Stimulated activated CD8-positive, alpha-beta memory T cell treated with anti-CD3 and anti-CD28 coated beads, Interleukin-12 subunit alpha, Interleukin-12 subunit beta, amount 100 ng/mL, for 24 hours (primary cell): Measurements from ENCODE around the gene CSRNP2.
"Not testable (repeated sequence)": the region's sequence is repeated elsewhere in the genome, so short reads cannot be mapped to it uniquely, and the experiment has no call there.

Experiments
- DNase-seq: peaks from one replicate; pipeline ENCODE4 v3.0.0-alpha.2; 2020; ENCODE audit errors: extremely low read depth

Gene CSRNP2

DNA sequence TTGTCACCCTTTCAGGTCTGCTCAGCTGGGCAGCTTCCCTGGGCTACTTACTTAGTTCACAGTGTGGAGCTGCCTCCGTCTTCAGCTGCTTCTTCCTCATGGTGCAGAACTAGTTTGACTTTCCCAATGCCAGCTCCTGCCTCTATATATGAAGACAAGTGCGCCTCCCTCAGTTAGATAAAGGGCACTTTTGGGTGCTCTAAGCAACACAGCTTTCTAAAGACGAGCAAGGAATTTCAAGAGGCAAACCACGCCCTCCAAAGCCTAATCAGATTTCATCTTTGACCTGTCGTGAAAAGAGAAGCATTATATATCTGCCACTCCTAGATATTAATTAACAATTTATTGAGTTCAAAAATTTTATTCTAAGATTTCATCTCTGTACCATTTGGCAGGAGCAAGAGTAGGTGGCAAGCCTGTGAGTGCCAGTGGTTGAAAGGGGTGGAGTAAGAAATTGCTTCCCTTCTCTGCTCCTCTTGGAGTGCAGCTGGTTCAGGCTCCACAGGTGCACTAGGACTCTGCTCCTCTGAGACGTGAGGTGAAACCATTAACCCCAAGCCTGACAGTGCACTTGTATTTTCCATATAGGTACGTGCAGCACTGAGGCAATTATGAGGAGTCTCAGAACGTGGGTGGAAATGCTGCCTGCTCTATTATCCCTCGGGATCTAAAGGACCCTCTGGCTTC, 55.1 kb downstream of the CSRNP2 start:
- no peak for DNase-seq

DNA sequence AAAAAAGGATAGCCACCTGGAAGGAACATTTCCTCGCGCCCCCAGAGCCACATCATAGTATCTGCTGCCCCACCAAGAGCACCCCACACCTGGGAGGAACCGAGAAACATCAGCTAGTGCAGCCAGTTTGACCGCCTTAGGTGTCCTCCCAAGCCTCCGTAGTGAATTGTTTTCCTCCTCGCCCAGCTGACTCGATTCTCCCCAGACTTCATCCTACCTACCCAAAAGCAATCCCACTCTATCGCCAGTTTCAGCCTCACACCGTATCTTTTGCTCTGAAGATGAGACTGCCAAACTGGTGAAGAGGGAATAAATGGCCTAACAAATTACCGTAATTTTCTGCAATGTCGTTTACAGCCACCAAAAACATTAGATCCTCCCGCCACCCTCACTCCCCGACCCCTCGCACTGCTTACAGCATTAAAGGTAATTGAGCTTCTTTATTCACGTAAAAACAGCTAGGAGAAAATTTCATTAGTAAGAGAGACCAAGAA, 56.0 kb downstream of the CSRNP2 start:
- DNase-seq = no peak

DNA sequence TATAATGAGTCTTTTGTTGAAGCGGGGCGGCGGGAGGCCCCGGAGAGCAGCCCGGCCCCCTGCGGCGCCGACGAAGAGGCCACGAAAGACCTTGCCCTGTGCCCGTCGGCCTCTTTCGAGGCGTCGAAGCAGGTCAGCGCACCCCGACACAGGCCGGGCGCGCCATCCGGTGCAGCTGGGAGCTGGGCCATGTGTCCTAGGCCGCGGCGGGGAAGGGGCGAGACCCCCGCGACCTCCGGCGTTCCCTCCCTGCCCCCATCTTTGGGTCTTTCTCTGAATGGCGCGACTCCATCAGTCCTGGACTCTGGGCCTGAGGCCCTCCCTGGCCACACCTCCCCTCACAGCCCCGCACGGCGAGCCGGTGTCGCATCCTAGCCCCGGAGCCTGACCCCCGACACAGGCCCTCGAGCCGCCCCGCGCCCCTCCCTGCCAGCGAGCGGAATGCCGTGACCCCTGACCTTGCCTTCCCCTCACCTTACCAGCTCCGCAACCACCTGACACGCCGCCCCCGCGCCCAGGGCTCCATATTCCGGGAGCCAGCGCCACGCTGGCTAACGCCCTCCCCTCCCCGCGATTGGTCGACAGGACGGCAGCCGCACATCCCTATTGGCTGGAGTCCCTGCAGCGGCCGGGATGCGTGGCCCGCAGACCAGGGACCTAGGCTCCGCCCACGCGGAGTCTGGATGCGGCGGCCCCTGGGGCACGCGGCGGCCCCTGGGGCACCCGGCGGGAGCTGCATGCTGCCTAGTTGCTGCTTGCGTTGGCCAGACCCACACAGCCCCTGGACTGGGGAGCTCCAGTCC, 57.4 kb downstream of the CSRNP2 start, which contains the start of gene SLC11A2:
Gene SLC11A2, minus strand, starts transcription at position 549 of the 803 bp plus-strand sequence. CDS start 15,656 bp downstream, outside the sequence.
- DNase-seq = peak; percentile 86

DNA sequence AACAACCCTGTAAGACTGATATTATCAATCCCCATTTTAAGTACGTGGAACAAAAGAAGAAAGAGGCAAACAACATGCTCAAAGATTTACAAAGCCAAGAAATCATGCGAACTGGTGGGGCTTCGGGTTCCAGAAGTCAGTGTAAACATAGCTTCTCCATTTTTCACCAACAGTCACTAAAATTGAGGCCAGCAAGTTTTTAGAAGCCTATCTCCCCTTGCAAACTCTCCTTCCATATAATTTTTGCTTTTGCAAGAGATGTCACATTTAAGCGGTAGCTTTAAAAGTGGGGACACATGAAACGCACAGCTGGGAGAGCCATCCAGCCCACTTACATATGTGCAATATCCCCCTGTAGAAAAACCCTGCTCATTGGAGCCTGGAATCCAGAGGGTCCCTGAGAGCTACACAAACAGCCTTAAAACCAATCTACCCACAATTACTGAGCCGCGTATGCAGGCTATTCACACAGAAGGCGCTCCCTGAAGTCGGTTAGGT, 58.0 kb downstream of the CSRNP2 start:
- no peak for DNase-seq

DNA sequence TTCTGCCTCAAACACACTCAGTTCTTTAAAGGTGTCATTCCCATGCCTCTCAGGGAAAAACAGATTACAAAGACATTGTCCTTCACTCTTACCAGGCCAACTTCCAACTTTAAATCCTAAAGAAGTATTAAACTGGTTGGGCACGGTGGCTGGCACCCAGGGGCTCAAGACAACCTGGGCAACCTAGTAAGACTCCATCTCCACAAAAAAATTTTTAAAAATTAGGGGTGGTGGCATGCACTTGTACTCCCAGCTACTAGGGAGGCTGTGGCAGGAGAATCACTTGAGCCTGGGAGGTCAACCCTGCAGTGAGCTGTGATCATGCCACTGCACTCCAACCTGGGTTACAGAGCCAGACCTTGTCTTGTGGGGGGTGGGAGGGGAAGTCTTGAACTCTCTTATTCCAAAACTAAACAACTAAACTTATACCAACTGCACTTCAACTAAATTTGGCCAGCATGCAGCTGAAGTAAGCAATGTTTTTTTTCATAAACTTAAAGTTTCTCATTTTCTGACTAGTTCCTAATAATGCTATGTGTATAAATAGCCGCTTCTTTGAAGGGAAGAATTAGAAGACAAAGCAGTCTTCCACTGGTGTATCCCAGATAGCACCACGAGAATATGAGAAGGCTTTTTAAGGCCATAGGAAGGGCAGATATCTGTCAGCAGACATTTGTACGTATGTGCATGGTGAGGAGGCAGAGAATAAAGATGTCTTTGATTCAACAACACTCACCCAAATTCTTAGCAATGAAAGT, 59.6 kb downstream of the CSRNP2 start:
- DNase-seq = no peak

DNA sequence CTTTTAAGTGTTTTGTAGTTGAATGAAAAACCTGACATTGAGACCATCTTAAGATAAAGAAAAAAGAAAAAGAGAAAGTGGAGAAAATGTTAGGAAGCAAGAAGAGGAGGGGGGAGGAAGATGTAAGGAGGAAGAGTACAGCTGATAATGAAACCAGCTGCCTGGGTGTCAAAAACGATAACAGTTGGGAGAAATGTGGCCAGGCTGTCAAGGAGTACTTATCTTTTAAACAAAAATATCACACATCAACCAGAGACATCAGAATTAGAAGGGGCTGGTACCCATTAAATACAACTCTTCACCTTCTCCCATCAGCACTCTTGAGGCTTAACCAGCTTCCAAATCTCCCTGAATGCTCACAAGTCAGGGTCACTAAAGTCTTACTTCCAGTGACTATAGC, 61.7 kb downstream of the CSRNP2 start:
- DNase-seq = no peak

DNA sequence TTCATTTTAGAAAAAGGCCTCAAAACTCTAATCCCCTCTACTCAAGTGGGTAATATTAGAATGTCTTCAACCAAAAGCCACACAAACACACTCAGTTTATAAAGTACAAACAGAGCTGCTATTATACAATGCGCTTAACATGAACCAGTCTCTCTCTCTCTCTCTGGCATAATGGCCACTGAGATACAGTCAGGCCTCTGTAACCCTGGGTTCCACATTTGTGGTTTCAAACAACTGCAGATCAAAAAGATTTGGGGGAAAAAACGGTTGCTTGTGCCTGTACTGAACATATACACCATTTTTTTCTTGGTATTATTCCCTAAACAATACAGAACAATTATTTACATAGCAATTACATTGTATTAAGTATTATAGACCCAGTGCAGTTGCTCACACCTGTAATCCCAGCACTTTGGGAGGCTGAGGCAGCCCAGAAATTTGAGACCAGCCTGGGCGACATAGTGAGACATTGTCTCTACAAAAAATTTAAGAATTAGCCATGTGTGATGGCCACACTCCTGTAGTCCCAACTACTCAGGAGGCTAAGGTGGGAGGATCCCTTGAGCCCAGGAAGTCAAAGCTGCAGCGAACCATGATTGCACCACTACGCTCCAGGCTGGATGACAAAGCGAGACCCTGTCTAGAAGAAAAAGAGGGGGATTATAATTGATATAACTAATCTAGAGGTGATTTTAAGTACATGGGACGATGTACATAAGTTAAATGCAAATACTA, 62.8 kb downstream of the CSRNP2 start:
- DNase-seq = no peak

DNA sequence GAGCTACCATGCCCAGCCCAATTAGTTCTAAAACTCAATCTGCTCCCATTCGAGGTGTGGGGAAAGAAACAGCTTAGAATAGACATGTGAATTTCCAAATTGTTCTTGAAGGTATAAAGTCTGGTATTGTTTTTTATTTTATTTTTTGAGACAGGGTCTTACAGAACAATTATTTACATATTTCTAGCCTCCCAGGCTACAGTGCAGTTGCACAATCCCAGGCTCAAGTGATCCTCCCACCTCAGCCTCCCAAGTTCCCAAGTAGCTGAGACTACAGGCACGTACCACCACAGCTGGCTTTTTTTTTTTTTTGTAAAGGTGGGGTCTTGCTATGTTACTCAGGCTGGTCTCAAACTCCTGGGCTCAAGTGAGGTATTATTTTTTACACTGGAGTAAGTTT, 63.5 kb downstream of the CSRNP2 start:
- no peak for DNase-seq

DNA sequence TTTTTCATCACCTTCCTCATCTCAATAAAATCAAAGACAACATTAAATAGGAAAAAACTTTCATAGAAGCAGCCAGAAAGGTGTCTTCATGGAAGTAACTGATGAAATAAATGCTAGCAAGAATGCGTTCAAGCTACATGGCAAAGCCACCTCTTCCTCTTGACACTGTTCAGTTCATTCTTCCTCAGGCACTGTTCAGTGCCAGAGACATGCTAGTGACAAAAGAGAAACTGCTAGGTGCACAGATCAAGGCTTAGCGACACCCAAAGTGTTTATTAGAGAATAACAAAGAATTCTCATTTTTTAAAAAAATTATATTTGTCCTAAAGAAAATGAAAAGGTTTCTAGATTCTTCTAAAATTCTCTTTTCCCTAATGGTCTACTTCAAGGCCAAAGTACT, 64.4 kb downstream of the CSRNP2 start:
- DNase-seq = no peak

DNA sequence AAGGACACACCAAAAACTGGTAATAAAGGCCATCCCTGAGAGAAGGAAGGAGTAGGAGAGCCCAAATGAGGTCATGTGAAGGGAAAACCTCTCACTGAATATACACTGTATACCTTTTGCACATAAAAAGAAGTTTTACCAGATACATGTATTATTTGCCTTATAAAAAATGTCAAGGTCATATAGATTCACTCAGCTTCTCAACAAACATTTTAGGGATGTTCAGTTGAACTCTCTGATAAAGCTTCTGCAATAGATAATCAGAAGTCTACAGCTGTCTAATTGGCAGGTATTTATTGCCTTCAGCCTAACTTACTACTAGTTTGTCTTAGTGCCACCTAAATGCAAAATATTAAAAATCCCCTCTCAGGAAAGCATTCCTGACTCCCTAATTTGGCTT, 65.9 kb downstream of the CSRNP2 start:
- no peak for DNase-seq

DNA sequence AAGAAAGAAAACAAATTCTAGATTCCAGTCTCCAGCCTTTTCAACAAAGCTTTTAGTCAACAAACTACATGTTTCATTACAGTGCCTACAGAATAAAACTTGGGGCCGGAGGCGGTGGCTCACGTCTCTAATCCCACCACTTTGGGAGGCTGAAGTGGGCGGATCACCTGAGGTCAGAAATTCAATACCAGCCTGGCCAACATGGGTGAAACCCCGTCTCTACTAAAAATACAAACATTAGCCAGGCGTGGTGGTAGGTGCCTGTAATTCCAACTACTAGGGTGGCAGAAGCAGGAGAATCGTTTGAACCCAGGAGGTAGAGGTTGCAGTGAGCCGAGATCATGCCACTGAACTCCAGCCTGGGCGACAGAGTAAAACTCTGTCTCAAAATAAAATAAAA, 68.9 kb downstream of the CSRNP2 start:
- not testable (repeated sequence) for DNase-seq

DNA sequence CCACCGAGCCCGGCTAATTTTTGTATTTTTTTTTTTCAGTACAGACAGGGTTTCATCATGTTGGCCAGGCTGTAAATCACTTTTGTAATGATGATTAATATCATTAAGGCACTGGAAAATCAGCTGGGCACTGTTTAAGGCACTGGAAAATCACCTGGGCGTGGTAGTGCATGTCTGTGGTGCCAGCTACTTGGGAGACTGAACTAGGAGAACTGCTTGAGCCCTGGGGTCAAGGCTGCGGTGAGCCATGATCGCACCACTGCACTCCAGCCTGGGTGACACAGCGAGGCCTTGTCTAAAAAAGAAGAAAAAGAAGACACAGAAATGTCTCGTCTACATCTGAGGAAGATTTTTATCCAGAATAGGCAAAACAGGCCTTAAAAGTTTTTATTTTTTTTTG, 70.0 kb downstream of the CSRNP2 start:
- no peak for DNase-seq

DNA sequence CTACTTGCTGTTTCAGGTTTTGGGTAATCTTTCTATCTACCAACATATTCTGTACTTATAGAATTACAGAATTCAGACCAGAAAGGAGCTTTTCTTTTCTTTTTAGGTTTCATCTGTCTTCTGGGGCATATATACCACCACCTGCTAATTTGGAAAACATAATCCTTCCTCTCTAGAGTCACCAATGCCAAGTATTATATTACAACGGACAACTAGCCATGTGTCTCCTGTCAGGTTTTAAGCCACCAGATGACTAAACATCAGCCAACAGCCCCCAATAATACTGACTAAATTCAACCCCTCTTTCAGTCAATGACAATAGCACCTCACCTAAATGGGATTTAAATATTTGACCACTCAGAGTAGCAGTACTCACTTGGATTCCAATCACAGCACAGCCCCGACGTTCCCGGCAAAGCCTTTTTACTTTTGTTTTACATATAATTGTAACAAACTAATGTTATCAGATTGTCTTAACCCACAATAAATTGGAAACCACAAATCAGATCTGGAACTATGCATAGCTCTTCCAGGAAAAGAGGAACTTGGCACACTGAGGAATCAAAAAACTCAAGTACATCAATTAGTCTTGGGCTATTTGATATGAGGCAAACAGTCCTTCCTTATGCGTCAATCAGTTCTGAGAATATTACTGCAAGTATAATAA, 70.7 kb downstream of the CSRNP2 start:
- no peak for DNase-seq

DNA sequence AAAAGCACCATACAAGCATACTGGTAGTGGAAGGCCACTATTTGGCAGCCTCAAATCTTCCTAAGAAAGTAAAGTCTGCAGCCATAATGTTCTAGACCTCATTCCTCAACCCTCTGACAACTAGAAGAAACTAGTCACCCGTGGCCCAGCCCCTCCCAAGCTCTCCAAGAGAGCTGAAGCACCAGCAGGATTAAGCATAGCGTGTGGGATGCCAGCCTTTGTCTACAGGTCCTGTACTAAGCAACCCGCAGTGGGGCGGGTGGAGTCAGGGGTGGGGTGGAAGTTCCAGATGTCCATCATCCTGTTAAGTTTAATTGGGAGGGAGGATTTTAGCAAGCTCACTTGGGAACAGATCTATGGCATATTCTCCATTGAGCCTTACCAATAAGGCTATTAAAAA, 71.4 kb downstream of the CSRNP2 start:
- no peak for DNase-seq
